ENCODE data around the gene DOK5. TPM values are rescaled to one million over a fixed set of nuclear protein-coding genes. Genes with fewer than 3 reads are reported as not detected.
A peak's percentile ranks its signal among the peaks of the same experiment; 100 is the strongest.
"Not testable (repeated sequence)": the region's sequence is repeated elsewhere in the genome, so short reads cannot be mapped to it uniquely, and the experiment has no call there.

DOK5 gene
- 1 to 10 TPM; 2.5 to 4.0 (median 2.6) TPM for polyA plus RNA-seq (ENCODE audit: insufficient read depth in 1 of 5, insufficient read length in 5 of 5, low replicate concordance in 1 of 5)
- long read RNA-seq, donor 1 = 0 reads
- long read RNA-seq, donor 2, partial matches to known transcripts = 0 of 3 reads
- long read RNA-seq, donor 2, other reads (novel, unspliced or antisense) = 0 of 3 reads
- long read RNA-seq, donor 3, partial matches to known transcripts = 0 of 1 reads
- long read RNA-seq, donor 3, other reads (novel, unspliced or antisense) = 0 of 1 reads
- long read RNA-seq, donor 4, partial matches to known transcripts = 0 of 1 reads
- long read RNA-seq, donor 4, other reads (novel, unspliced or antisense) = 0 of 1 reads
- long read RNA-seq, donor 5 = 0 reads
- long read RNA-seq, donor 6, partial matches to known transcripts = 0 of 1 reads
- long read RNA-seq, donor 6, other reads (novel, unspliced or antisense) = 0 of 1 reads
- long read RNA-seq, donor 7, partial matches to known transcripts = 0 of 1 reads
- long read RNA-seq, donor 7, other reads (novel, unspliced or antisense) = 0 of 1 reads
- long read RNA-seq, donor 8, partial matches to known transcripts = 0 of 2 reads
- long read RNA-seq, donor 8, other reads (novel, unspliced or antisense) = 0 of 2 reads

- DNase-seq = peak; percentile 64 to 68
Measured at GRCh38 chr20:54475334-54476168, at the start of gene DOK5. Gene DOK5 (plus strand): TSS chr20:54475593. CDS start chr20:54475947, 354 bp downstream.

GRCh38 chr20:54429364-54429763, 46.0 kb upstream of the DOK5 start:
- DNase-seq = no peak

- DNase-seq = no peak
Measured at GRCh38 chr20:54431156-54431944, 44.0 kb upstream of the DOK5 start.

GRCh38 chr20:54432966-54433365, 42.4 kb upstream of the DOK5 start:
- DNase-seq = no peak

GRCh38 chr20:54433636-54434035, 41.8 kb upstream of the DOK5 start:
- no peak for DNase-seq

GRCh38 chr20:54434196-54434595, 41.2 kb upstream of the DOK5 start:
- no peak for DNase-seq

- DNase-seq = peak; percentile 8 to 12
Measured at GRCh38 chr20:54435015-54435414, 40.4 kb upstream of the DOK5 start.

GRCh38 chr20:54436410-54436809, 39.0 kb upstream of the DOK5 start:
- DNase-seq = not testable (repeated sequence)

- no peak for DNase-seq
Measured at GRCh38 chr20:54438166-54438565, 37.2 kb upstream of the DOK5 start.

GRCh38 chr20:54450207-54450606, 25.2 kb upstream of the DOK5 start:
- no peak for DNase-seq

GRCh38 chr20:54451171-54451570, 24.2 kb upstream of the DOK5 start:
- DNase-seq = no peak

GRCh38 chr20:54452277-54452676, 23.1 kb upstream of the DOK5 start:
- DNase-seq = no peak

- DNase-seq = no peak
Measured at GRCh38 chr20:54454982-54455381, 20.4 kb upstream of the DOK5 start.

GRCh38 chr20:54456423-54456822, 19.0 kb upstream of the DOK5 start:
- DNase-seq = no peak

GRCh38 chr20:54456961-54457360, 18.4 kb upstream of the DOK5 start:
- DNase-seq = no peak

GRCh38 chr20:54458219-54458618, 17.2 kb upstream of the DOK5 start:
- no peak for DNase-seq

- no peak for DNase-seq
Measured at GRCh38 chr20:54459279-54459678, 16.1 kb upstream of the DOK5 start.

GRCh38 chr20:54464003-54464402, 11.4 kb upstream of the DOK5 start:
- DNase-seq = no peak

GRCh38 chr20:54466127-54466526, 9.3 kb upstream of the DOK5 start:
- no peak for DNase-seq

- no peak for DNase-seq
Measured at GRCh38 chr20:54467622-54468021, 7.8 kb upstream of the DOK5 start.

- DNase-seq = no peak
Measured at GRCh38 chr20:54468082-54468481, 7.3 kb upstream of the DOK5 start.

GRCh38 chr20:54469293-54469692, 6.1 kb upstream of the DOK5 start:
- DNase-seq = no peak
